K562 (cell line): ENCODE measurements around the gene SGPP2.

Experiments
- CREM ChIP-seq: IDR thresholded peaks from 2 replicates; pipeline ENCODE4 v1.6.1; 2014; ENCODE audit warnings: antibody characterized with exemption, low read depth
- EP300 ChIP-seq: IDR thresholded peaks from 2 replicates; pipeline ENCODE4 v1.6.1; 2012; ENCODE audit warnings: low read length, improper control_type of control experiment
- HEY1 ChIP-seq: fragments of 250-450 bp; sonication (Bioruptor Pico); IDR thresholded peaks from 2 replicates; pipeline ENCODE4 v1.5.0; 2020; ENCODE audit warnings: mild to moderate bottlenecking, moderate library complexity, borderline replicate concordance
- TBP ChIP-seq: optimal IDR thresholded peaks from 2 replicates; pipeline ENCODE3; 2011; ENCODE audit warnings: low read depth, low read length, improper control_type of control experiment
- ZBTB49 ChIP-seq: sonication (generic); formaldehyde crosslinking; IDR thresholded peaks from 2 replicates; pipeline ENCODE4 v1.8.0; 2022; ENCODE audit warnings: missing genetic modification reagents, mild to moderate bottlenecking, borderline replicate concordance

GRCh38 chr2:222465746-222466145 is 41.4 kb downstream of the SGPP2 start:
- TF ChIP-seq TBP (no peak), HEY1 (CRISPR knock-in tag) (no peak), ZBTB49 (no peak), EP300 (no peak), CREM (no peak)
